Measurements from ENCODE around the gene NEDD9.

The NEDD9 gene

GRCh38 chr6:11168091-11168635 lies 64.3 kb downstream of the NEDD9 start:
- no peak for DNase-seq

- DNase-seq = no peak
These were observed 65.5 kb downstream of the NEDD9 start for GRCh38 chr6:11166948-11167347.

- DNase-seq = no peak
These were observed 67.5 kb downstream of the NEDD9 start for GRCh38 chr6:11164717-11165646.

GRCh38 chr6:11163932-11164331 lies 68.5 kb downstream of the NEDD9 start:
- no peak for DNase-seq

- no peak for DNase-seq
These were observed 70.2 kb downstream of the NEDD9 start for GRCh38 chr6:11162262-11162661.

- no peak for DNase-seq
These were observed 71.2 kb downstream of the NEDD9 start for GRCh38 chr6:11161031-11161956.

GRCh38 chr6:11160199-11160598 lies 72.3 kb downstream of the NEDD9 start:
- DNase-seq = no peak

- no peak for DNase-seq
These were observed 76.9 kb downstream of the NEDD9 start for GRCh38 chr6:11155589-11155988.

- no peak for DNase-seq
These were observed 79.0 kb downstream of the NEDD9 start for GRCh38 chr6:11153447-11153846.

- no peak for DNase-seq
These were observed 79.9 kb downstream of the NEDD9 start for GRCh38 chr6:11152581-11152980.

- DNase-seq = no peak
These were observed 81.0 kb downstream of the NEDD9 start for GRCh38 chr6:11151488-11151887.

GRCh38 chr6:11149551-11149950 lies 82.9 kb downstream of the NEDD9 start:
- no peak for DNase-seq

GRCh38 chr6:11146117-11146826 lies 86.2 kb downstream of the NEDD9 start:
- no peak for DNase-seq

GRCh38 chr6:11144393-11144851 lies 88.0 kb downstream of the NEDD9 start:
- peak; percentile 78 for DNase-seq

- DNase-seq = no peak
These were observed 88.8 kb downstream of the NEDD9 start for GRCh38 chr6:11143394-11144371.

GRCh38 chr6:11142296-11143027 lies 90.0 kb downstream of the NEDD9 start:
- no peak for DNase-seq

- DNase-seq = no peak
These were observed 91.2 kb downstream of the NEDD9 start for GRCh38 chr6:11141295-11141694.

- DNase-seq = no peak
These were observed 92.4 kb downstream of the NEDD9 start for GRCh38 chr6:11140056-11140455.

- DNase-seq = no peak
These were observed 93.2 kb downstream of the NEDD9 start for GRCh38 chr6:11139051-11139960.

All from CD4-positive, alpha-beta T cell treated with Interleukin-10 for 1 hour (primary cell).